PC-3 (cell line): ENCODE data around the gene GSTK1.

Experiments used
- EZH2phosphoT487 ChIP-seq: fragments of 300-600 bp; sonication (generic); IDR thresholded peaks from 2 replicates; pipeline ENCODE4 v1.6.1; 2018; ENCODE audit warnings: mild to moderate bottlenecking, antibody characterized with exemption, low read length, borderline replicate concordance
- TF ChIP-seq, protein P1 (sequence below): fragments of 300-600 bp; sonication (generic); conservative IDR thresholded peaks from 2 replicates; pipeline ENCODE4 v1.5.1; 2017; ENCODE audit warnings: antibody characterized with exemption, low read depth, mild to moderate bottlenecking, low read length

DNA sequence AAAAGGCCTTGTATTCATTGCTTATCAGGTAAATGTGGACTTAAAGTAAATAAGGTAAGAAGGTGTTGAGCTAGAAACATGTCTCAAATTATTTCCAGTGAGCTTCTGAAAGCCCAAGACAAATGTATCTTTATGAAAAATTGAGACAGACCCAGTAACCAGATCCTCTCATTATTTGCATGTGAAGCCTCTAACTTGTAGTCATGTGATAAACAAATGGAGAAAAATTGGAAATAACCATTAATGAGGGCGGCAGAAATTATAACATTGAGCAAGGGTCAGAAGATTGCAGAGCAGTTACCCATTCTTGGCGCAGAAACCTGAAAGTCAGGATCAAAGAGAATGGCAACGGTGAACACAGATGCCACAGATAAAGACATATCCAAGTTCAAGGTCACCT, 41.5 kb upstream of the GSTK1 start, which contains the start of gene TAS2R40:
- TF ChIP-seq EZH2phosphoT487 = no peak
- TF ChIP-seq, protein P1, sequence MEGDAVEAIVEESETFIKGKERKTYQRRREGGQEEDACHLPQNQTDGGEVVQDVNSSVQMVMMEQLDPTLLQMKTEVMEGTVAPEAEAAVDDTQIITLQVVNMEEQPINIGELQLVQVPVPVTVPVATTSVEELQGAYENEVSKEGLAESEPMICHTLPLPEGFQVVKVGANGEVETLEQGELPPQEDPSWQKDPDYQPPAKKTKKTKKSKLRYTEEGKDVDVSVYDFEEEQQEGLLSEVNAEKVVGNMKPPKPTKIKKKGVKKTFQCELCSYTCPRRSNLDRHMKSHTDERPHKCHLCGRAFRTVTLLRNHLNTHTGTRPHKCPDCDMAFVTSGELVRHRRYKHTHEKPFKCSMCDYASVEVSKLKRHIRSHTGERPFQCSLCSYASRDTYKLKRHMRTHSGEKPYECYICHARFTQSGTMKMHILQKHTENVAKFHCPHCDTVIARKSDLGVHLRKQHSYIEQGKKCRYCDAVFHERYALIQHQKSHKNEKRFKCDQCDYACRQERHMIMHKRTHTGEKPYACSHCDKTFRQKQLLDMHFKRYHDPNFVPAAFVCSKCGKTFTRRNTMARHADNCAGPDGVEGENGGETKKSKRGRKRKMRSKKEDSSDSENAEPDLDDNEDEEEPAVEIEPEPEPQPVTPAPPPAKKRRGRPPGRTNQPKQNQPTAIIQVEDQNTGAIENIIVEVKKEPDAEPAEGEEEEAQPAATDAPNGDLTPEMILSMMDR = no peak
